K562 treated with DMSO at 1 percent for 12 hours (cell line): ENCODE data around the gene TMEM161B. TPM values are rescaled to one million over a fixed set of nuclear protein-coding genes. Genes with fewer than 3 reads are reported as not detected.

Source experiments
- total RNA-seq: library from RNA; unstranded; fragments of 300-600 nt; gene quantifications from 2 replicates; pipeline ENCODE4 v1.2.3, GENCODE V29; 2022; ENCODE audit not compliant: insufficient read depth

TMEM161B gene
- 9.7 and 23.1 TPM in 2 replicates for total RNA-seq

DNA sequence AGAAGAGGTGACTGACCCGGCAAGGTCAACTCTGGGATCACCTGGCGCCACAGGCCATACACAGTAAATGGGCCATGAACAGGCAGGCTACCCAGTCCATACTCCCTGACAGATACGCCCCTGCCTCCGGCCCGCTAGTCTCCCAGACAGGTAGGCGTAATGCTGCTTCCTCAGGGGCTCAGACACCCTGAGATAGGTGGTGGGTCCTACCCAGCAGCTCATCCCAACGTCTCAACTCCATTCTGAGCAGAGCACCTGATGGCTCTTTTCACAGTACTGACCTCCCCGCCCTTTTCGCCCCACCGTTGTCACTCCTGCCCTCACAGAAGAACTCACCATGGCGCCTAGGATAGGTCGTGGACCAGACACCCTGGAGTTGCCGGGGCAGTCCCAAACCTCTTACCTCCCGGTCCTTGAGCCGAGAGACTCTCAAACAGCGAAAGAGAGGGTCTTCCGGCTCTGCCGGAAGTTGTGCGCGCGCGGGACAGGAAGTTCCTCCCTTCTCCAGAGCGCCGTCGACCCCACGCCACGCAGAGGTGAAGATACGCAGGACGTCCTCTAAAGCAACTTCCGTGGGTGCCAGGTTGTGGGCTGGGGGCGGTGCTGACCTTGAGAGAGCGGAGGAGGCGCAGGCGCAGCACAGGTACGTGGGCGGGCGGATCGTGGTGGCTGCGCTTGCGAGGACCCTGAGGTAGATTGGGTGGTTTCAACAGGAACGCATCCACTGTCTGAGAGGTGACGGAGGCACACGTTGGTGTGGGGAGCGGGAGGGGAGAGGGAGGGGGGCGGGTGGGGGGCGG, at the start of gene TMEM161B:
TMEM161B (minus strand) TSS at position 461 of the 800 bp plus-strand sequence; CDS start at position 339, 122 bp downstream.

